Inflammatory macrophage treated with lipopolysaccharide for 4 hours (primary cell): ENCODE results near the gene AFF3.
A peak's percentile ranks its signal among the peaks of the same experiment; 100 is the strongest.

Experiments used
- DNase-seq: peaks from one replicate; pipeline ENCODE4 v3.0.0-alpha.2; 2020

AFF3 gene

DNA sequence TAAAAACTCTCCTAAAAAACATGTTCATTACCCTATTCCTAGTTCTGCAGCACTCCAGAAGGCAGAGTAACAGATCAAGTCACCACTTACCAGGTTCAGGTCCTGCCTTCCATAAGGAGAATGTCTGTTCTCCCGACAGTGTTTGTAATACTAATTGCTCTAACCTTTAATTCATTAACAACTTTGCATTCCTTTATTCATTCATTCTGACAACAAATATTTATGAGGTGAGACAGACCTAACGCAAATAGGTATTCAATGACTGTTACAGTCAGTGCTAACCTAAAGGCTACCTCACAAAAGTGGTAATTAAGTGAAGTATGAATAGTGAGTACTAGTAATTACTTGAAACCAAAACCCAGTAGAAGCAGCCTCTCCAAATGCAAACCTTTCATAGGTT, 224.0 kb downstream of the AFF3 start:
- no peak for DNase-seq

DNA sequence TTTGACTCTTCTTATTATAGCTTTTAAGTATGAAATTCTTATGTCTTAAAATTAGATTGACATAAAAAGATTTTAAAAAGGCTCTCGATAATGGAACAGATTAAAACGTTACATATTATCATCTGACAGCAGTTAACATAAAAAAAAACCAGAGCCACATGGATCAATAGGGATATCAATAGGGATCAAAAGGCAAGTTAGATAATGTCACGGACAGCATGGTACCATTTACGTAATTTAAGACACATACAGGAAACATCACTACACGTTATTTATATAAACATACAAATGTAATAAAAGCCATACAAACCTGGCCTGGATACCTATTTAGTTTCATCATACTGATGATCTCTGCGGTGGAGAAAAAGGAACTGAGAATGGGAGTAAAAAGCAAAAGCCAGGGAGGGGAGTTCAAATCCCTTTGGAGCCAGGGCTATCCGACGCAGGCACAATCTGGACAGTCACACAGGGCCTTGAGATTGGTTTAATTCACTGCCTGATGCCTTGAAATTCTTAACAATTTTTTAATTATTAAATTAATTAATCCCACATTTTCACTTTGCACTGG, 227.2 kb downstream of the AFF3 start:
- no peak for DNase-seq

DNA sequence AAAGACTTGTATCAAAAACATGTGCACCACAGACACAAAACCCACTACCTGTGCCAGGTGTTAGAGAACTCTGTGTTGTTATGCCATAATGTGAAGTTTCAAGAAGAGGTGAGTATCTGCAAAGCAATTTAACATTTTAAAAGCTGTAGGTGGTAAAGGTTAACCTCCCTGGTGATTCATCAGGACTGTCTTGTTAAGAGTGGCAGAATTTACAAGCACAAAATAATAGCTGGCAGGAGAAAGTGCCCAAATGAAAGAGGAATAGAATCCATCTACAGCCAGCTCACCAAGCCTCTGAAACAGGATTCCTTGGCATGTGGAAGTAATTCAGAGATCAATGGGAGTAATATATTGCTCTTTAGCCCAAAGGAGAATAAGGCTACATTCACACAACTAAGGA, 230.7 kb downstream of the AFF3 start:
- DNase-seq, result no peak

DNA sequence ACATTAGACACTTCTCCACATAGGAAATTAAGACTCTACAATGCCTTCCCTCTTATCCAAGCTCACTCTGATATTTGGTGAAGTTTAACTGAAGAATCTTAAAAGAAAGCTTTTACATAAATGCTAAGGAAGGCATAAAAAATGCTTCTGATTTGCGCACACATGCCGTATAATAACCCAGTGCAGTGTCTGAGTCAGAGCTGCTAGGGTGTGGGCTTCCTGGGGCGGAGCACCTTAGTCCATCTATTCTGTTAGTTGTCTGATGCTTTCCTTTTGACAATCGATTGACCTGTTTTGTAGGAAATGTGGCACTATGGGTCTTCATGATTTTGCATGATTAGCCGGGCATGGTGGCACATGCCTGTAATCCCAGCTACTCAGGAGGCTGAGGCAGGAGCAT, 231.5 kb downstream of the AFF3 start:
- DNase-seq, result no peak

DNA sequence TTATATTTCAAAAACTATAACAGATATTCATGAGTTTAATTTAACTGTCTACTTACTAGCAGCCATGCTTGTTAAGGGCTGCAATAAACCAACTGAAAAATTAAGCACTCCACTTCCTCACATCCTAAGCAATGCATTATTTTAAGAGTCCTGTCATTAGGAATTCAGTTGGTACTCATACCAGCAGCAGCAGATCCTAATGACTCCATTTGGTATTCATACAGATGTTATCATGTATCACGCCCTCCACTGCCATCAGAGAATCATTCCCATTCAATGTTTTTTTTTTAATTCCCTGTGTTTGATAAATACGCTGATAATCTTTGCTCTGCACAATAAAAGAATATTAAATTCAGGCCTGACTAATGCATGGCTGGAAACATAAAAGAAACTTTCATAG, 236.8 kb downstream of the AFF3 start:
- DNase-seq, result no peak

DNA sequence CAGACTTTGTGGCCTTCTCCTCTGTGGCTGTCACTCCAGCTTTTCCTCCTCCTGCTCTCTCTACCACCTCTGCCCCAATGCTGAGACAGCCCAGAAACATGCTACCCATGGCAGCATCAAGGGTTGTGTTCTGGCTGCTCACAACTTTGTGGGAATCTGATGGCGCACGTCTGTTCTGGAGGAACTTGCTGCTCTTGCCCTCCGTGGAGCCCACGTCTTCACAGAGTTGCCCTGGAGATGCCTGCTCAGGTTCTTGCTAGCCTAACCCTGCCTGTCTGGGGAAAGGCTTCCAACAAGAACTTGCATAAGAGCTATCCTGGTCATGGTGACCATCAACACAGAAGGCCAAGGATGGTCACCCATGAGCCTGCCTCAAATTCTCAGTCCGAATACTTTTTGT, 237.4 kb downstream of the AFF3 start:
- DNase-seq, result no peak

DNA sequence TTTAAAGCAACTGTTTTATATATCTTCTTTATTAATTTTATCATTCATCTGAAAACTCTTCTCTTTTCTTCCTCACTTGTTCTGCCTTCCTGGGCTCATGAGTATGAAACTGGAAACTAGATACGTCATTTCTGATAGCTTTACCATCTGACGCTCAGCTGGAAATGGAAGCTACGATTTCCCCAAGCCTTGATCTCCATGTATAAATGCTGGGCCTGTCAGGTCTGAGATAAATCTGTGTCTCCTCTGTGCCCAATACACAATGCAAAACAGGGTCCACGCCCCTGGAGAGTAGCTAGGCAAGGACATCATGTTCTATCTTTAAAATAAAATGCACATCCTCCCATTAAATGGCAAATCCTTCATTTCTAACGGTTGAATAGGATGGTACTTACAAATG, 238.4 kb downstream of the AFF3 start:
- DNase-seq, result no peak

DNA sequence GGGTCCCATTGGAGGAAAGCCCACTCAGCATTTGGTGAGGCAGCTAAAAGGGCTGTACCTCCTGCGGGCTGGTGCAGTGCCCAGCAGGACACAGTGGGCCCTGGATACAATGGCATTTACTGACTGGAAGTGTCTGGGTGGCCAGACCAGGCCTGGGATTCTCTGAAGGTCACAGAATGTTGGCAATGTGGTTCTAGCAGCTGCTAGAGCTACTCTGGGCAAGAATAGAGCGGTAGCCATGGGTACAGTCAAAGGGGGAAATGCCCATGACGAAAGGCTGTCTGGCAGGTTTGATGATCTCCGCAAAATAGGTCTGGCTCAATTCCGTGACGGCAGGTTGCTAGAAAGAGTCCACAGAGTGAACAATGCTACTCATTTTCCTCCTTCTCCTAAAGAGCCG, 241.8 kb downstream of the AFF3 start:
- DNase-seq, result no peak

DNA sequence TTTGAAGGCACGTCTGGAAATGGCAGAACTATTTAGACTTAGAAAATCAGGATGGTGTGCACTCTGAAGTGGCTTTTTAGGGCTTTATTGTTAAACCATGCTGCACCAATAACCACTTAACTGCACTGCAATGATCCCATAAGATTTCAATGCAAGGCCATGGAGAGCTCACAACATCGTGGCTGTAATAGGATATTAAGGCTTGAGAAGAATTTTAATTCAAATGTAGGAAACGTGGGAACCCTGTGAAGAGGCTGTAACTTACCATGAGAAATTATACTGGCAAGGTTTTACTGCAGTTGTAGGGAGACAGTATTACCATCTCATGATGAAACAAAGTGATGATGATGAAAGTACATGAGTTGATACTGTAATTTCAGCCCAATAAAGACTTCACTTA, 242.5 kb downstream of the AFF3 start:
- DNase-seq, result no peak

DNA sequence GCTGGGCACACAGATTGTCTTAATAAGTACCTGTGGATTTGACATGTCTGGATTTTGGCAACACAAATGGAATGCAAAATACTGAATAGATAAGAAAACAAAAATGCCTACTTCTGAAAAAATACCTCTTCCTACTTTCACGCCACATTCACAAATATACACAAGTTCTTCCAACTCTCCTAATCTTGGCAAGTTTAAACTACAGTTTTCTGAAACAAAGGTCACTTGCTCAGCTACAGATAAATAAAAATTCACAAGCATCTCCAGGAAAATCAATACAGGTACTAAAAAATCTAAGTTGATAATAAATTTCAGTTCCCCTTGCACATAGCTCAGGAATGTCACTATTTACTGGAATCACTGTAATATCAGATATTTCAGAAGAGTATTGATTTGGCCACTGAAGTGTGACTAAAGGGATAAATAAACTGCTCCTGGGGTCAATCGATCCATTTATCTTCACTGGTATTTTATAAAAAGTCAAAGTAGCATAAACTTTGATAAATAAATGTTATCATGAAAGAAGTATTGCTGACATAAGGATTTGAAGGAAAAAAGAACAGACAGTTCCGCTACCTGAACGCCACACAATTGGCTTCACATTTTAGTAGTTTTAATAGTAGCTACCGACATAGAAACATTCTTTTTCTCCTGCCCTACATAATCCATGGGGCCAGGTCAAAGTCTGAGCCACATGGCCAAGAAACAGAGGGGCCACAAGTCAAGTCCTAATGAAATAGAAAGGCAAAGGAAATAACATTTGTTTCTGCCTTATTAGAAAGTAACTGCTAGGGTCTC, 243.1 kb downstream of the AFF3 start:
- DNase-seq, result no peak

DNA sequence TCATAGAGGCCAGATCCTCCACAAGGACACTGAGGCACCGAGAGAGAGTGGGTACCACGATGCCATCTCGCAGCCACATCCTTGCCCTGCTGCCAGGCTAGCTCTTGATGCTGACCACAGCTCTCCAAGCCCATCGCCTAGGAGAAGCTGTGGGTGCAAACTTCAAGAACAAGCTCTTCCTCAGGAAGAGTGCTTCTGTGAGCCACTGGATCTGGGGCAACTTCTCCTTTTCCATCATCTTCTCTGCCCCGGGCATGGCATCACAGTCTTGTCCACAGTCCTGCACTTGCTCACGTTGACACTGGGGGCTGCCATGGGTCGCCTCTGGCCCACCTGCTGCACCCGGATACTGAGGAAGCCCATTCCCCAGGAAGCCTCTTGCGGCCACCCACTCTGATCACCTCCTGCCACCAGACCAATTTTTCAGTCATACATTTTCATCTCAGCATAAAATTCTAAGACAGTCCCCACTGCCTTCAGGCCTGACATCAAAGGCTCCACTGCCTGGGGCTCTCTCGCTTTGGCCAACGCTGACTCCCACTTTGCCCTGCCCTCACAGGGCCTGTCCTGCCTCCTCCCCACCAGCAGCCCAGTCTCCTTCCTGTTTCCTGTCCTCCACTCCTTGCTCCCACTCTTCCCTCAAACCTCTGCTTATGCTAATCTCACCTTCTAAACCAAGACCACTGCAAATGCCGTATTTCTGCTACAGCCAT, 243.9 kb downstream of the AFF3 start:
- DNase-seq, result no peak

DNA sequence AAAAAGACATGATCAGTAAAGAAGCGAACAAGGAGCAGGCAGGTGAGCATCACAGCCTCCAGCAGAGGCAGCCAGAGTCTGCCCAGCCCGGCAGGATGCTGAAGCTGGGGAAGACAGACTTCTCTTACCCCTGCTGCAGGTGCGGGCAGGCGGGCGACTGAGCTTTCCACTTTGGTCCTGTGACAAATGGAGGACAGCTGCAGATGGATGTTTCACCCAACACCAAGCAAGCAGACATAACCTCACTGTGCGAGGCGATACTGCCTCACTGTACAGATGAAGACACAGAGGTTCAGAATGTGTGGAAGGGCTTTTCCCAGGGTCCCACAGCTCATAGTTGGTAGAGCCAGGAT, 251.0 kb downstream of the AFF3 start:
- DNase-seq, result no peak

DNA sequence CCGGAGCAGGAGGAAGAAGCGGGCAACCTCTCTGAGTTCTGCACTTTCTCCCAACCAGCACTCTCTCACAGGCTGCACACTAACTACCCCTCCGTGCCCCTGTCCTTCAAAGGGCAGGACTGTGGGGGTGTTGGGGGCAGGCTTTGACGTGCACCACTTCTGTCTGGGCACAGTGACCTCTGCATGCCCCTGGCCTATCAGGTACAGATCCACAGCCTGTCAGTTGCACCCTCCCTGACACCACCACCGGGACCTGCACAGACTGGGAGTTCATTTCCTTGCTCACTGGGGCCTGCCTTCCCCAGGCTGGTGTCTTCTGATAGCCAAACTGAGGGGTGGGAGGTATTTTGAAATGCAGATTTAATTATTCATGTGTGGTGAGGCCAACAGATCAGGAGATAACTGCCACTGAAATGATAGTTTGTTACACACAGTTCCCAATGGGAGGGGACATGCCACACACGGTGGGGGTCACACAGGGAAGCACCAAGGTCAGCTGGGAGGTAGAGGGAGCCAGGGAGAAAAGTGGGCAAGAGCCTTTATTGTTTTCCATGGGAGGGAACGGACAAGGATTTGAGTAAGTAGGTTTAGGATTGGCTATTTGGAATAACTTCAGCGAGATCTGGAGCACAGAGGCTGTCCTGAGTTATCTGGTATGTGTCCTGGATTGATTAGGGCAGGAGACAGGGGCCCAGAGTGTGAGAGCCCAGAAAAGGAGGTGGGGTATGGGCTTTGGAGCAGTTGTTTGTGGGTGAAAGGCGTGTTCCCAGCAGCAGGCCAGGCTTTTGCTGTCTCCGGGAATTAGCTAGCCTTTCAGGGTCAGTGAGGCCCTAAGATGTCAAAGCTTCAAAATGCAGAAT, 251.6 kb downstream of the AFF3 start:
- DNase-seq, result no peak

DNA sequence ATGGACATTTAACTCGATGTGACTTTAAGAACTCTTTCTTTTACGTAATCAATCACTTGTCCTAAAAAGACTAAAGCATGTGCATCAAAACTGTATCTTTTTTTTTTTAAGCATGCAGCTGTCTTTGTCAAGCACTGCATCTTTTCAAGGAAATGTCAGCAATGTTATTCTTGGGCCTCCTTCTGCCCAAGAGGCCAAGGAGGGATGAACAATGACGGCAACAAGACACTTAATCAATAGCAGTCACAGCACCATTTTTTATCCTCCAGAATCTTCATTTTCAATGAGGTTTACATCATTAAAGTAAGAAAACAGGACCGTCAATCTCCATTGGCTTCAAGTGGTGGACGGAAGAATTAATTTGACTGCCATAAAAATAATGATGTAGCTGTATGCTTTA, 253.8 kb downstream of the AFF3 start:
- no peak for DNase-seq

DNA sequence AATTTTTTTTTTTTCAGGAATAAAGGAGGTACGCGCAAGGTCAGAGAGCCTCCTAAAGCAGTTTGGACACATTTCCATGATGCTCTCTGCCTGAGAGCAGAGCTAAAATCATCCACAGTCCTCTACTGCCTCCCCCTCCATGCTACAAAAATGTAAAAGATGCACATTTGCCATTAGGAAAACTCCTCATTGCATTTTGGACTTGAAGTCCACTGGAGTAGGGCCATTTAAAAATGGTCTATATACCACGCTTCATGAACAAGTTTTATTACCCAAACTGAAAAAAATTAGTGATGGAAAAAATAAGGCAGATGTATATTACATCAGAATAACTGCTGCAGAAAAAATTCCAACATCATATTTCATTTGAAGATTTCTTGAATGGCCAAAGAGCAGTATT, 256.0 kb downstream of the AFF3 start:
- DNase-seq, result no peak

DNA sequence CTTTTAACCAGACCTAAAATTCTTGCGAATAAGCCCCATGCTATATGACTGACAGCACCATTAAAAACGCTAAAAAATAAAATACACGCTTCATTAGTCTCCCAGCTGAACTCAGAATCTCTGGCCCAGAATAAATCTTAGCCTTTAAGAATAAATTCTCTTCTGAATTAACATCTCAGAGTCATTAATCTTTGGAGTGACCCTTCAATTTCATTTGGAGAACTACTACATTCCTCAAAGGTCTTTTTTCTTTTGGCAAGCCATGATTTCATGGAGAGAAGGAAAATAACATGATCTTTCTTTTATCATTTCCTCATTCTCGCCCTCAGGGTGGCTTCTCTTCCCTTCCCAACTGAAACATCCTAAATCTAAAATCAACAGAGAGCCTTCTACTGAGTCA, 259.0 kb downstream of the AFF3 start:
- no peak for DNase-seq

DNA sequence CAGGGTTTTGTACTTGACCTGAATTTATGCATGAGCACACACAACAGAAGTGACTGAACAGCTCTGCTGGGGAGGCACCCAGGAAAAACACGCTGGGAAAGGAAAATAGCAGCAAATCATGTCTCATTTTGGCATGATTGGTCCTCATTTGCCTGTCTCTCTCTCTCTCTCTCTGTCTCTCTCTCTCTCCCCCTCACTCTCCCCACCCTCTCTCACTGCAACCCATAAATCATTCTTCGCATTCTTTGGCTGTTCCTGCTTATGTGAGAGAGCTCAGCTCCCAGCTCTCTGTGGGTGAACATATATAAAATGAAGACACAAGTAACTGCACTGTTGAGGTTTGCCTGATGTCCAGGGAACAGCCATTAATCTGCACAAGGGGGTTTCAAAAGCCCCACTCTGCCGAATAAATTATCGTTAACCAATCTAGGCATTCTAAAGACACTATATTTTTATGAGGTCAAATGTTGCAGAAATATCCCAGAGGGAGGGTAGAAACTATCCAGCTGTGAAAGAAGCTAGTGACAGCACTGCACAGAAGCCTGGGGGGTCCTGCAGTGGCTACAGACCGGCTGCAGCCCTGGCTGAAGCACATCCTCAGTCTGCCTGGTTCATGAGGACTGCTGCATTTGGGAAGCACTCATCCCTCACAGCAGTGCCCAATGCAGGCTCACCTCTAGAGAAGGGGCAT, 260.3 kb downstream of the AFF3 start:
- DNase-seq, result no peak

DNA sequence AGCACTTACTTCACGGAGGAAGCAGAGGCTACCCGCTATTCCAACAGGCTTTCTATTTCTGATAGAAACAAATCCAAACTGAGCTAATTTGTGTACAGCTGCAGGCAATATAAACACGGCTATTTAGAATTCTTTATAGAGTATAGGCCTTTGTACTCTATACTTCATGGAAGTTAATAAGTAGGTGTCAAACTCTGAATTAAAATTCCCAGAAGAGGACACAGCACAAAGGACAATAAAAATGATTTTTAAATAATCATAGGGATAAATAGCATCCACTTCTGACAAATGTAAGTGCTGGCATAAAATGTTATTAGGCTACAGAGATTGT, 261.5 kb downstream of the AFF3 start:
- no peak for DNase-seq

DNA sequence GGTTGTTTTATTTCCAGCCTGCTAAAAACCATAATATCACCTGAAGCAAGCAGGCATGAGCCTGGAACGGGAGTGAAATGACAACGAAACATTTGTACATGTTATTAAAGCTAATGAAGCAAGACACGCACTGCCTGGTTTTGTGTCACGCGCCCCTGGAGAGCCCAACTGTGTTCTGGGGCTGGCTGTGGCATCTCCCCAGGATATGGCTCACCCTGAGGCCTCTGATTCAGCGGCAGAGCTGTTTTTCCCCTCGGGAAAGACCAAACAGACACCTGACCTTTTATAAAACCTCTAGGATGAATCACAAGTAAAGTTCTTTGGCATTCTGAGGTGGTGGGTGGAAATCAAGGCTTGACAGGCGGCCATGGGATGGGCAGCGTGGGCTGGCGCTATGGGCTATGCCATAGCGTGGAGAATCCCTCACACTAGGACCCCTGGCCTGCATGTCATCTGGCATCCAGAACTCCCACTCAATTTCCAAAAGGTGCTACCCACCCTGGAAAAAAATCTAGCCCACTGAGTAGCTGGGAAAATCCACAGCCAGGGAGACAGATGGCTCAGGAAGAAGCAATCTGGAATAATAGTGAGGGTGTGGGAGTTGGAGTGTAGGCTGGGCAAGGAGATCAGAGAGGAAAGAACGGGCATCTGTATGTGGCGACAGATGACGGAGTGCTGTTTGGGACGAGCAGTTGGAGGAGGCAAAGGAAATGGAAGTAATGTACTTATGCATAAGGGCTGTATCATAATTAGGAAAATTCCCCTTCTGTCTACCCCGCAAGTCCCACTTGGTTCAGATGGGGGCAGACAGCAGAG, 262.0 kb downstream of the AFF3 start:
- DNase-seq, result no peak

DNA sequence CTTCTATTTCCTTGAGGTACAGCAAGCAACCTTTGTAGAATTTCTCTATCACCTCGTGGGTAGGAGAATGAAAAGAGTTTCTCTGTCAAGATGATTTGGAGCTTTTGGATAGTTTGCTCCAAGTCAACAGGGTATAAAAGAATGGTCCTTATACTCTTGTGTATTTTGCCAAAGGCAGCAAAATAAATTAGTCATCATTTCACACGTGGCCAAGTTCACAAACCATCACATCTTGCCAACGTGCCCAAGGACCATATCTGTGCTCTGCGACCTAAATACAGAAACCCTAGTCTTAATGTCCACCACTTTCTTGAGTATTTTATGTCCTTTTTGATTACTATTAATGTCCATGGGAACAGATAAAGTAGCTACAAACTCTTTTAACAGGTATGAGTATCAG, 262.9 kb downstream of the AFF3 start:
- DNase-seq, result no peak

DNA sequence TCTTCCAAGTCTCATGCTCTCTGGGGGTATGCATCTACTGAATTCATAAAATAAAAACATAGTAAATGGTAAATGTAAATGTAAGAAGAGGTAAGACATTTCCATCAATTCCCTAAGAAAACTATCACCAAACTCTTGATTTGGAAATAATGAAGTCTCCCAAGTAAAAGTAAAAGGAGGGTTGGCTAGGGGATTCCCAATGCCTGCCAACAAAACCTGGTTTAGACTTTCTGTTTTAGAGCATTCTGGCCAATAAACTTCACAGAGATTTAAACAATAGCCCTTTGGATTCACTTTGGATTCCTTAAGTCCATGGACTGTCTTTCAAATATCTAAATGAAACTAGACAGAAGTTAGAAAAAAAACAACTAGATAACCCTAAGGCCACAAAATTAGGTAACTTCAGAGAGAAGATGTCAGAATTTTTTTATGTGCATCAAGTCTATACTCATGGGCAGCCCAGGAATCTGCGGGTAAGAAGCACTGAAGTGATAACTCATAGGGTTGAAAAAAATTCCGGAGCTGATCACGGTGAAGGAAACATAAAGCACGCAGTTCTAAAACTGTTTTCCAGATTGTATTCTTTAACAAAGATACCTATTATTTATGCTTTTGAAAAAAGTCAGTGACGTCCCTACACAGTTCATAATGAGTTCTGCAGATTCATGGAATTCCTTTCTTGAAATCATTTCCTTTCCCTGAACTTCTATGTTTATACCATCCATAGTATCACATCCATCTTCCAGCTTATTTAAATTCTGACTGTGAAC, 263.6 kb downstream of the AFF3 start:
- DNase-seq, result peak; percentile 37
